Hindlimb muscle (tissue), 1 donor: ENCODE data around the gene SUV39H1. TPM values are rescaled to one million over a fixed set of nuclear protein-coding genes. Genes with fewer than 3 reads are reported as not detected.

Experiments
- polyA plus RNA-seq: library from polyadenylated mRNA; unstranded; fragments of 120-200 nt; gene quantifications from one replicate; pipeline ENCODE4 v1.2.1, GENCODE V29; 2013; ENCODE audit not compliant: insufficient read length

SUV39H1 gene
- polyA plus RNA-seq, 1 donor = 4.6 TPM

Other genes starting within 250 kb of the SUV39H1 start
- 6.7 TPM for gene SLC38A5, start 226.5 kb upstream of the SUV39H1 start, polyA plus RNA-seq
- 26.3 TPM for gene FTSJ1, start 220.5 kb upstream of the SUV39H1 start, polyA plus RNA-seq
- gene PORCN, start 187.7 kb upstream of the SUV39H1 start, polyA plus RNA-seq = 3.1 TPM
- gene EBP, start 174.9 kb upstream of the SUV39H1 start, polyA plus RNA-seq = 20.0 TPM
- gene TBC1D25, start 157.0 kb upstream of the SUV39H1 start, polyA plus RNA-seq = 8.1 TPM
- 300 TPM for gene RBM3, start 122.2 kb upstream of the SUV39H1 start, polyA plus RNA-seq
- 108 TPM for gene WDR13, start 99.2 kb upstream of the SUV39H1 start, polyA plus RNA-seq
- gene WAS, start 12.9 kb upstream of the SUV39H1 start, polyA plus RNA-seq = 4.2 TPM
- gene GLOD5, start 65.0 kb downstream of the SUV39H1 start, polyA plus RNA-seq = not detected
- 0.72 TPM for gene GATA1, start 89.9 kb downstream of the SUV39H1 start, polyA plus RNA-seq
- 101 TPM for gene HDAC6, start 105.3 kb downstream of the SUV39H1 start, polyA plus RNA-seq
- not detected for gene ERAS, start 129.8 kb downstream of the SUV39H1 start, polyA plus RNA-seq
- not detected for gene PCSK1N, start 138.9 kb downstream of the SUV39H1 start, polyA plus RNA-seq
- 38.2 TPM for gene TIMM17B, start 201.0 kb downstream of the SUV39H1 start, polyA plus RNA-seq
- 69.1 TPM for gene PQBP1, start 201.2 kb downstream of the SUV39H1 start, polyA plus RNA-seq
- gene SLC35A2, start 214.9 kb downstream of the SUV39H1 start, polyA plus RNA-seq = 16.4 TPM
- gene PIM2, start 222.3 kb downstream of the SUV39H1 start, polyA plus RNA-seq = 2.1 TPM